GM12873 (cell line): ENCODE results near the gene CFAP251.

Experiments
- TF ChIP-seq, protein P1 (sequence below): IDR thresholded peaks from 2 replicates; pipeline ENCODE4 v1.5.1; 2012; ENCODE audit warnings: low read depth, mild to moderate bottlenecking, moderate library complexity, low read length, control low read depth; ENCODE audit not compliant: insufficient read depth; ENCODE audit errors: missing control alignments

Gene CFAP251

DNA sequence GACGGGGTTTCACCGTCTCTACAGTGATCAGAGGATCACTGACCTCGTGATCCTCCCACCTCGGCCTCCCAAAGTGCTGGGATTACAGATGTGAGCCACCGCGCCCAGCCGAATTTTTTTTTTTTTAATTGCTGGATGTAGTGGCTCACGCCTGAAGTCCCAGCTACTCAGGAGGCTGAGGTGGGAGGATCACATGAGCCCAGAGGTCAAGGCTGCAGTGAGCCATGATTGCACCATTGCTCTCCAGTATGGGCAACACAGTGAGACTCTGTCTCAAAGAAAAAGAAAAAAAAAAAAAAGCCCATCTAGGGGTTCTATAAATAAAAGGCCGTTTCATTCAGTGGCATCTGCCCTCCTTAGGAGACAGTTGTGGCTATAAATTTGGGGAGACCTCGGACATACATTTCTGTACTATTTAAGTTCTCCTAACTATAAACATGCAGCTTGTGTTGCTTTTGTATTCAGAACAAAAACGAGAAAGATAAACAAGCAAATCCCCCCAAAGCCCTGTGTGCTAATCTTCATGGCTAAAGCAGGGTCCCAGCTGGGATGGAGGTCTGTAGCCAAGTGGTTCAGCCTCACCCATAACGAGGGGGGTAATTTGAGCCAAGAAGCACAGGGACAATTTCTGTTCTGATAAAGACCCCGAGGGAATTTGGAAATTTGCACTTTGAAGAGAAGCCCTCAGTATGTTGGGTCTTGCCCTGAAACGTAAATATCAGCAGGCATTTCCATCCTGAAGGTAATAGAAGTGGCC is 68.3 kb downstream of the CFAP251 start:
- TF ChIP-seq, protein P1, sequence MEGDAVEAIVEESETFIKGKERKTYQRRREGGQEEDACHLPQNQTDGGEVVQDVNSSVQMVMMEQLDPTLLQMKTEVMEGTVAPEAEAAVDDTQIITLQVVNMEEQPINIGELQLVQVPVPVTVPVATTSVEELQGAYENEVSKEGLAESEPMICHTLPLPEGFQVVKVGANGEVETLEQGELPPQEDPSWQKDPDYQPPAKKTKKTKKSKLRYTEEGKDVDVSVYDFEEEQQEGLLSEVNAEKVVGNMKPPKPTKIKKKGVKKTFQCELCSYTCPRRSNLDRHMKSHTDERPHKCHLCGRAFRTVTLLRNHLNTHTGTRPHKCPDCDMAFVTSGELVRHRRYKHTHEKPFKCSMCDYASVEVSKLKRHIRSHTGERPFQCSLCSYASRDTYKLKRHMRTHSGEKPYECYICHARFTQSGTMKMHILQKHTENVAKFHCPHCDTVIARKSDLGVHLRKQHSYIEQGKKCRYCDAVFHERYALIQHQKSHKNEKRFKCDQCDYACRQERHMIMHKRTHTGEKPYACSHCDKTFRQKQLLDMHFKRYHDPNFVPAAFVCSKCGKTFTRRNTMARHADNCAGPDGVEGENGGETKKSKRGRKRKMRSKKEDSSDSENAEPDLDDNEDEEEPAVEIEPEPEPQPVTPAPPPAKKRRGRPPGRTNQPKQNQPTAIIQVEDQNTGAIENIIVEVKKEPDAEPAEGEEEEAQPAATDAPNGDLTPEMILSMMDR, result no peak

DNA sequence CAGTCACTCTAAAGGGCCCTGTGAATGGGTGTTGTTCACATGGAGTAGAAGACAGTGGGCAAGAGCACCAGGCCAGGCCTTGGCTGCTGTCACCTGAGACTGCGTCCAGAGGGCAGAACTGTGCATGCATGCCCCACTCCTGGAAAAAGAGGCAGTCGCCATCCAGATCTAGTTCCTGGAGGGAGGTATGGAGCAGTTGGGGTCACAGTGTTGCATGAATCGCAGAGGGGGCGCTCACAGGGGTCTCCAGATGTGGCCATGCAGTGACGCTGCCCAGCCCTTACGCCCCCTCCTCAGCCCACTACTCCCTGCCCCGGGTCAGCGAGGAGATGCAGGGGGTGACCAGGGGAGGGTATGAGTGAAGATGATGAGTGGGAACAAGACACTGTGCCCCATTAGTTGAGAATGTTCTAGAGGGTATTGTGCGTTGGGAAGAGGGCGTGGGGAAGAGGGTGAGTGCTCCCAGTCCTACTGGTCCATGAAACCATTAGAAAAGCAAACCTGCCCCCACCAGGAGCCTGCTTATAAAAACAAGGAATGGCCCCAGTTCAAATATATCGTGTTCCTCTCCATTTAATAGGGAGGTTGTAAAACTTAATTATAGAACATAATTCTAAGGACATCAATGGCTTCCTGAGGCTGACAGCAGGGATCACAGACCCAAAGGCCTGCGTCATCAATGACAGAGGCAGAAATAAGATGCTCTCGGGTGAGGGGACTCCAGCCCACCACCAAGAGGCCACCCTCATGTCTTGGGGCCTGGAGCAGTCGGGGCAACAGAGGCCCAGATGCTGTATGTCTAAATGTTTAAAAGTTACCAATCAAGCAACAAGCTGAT is 71.1 kb downstream of the CFAP251 start:
- TF ChIP-seq, protein P1, result no peak

DNA sequence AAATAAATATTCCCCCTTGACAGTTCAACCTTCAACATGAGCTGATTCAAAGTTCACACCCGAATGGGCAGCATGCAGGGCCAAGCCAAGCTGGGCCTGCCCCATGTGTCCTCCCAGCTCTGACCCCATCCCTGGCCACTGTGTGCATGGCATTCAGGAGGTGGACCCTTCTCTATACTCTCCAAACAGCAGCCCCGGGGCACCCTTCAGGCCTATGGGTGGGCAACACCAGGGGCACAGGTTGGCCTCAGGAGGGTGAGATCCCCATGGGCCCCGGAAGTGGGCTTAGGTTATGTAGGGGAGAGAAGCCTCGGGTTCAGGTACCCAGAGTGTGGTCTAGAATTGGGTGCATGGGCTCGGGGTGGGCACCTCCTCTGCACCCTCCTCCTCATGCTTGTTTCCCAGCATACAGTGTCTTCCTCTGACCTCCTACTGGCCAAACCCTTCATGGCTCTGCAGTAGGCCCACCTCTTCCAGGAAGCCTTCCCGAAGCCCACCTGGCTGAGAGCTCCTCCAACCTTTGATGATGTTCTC is 71.8 kb downstream of the CFAP251 start:
- TF ChIP-seq, protein P1, result no peak

DNA sequence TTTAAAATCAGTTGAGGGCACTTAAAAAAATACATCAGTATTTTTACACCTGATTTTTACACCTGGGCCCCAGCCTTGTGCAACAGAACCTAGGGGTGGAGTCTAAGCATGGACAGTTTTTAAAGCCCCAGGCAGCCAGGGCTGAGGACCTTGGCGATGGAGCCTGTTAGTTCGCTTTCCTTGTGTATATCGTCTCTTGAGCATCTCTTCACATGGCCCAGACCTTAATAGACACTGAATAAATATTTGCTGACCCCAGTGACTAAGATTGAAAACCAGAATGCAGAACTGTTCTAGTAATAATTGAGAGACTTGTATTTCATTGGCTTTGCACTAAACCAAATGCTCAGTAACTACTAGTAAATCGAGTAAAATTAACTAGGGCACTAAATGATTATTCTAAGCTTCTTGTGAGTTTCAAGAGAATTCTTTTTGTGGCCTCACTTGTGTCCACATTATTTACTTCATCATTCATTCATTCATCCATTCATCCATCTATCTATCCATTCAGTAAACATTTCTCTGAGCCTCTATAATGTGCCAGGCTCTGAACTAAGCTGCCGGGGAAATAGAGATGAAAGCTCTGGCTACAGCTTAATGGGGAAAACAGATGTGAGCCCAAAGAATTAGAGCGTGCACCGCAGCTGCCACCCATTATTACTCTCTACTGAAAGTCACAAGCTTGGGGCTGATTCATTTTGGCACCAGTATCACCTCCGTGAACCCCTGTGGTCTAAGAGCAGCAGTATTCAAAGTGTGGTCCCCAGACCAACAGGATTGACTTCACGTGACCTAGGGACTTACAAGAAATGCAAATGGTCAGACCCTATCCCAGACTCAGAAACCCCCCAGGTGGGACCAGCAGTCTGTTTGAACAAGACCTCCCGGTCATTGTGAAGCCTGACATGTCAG is 72.6 kb downstream of the CFAP251 start:
- TF ChIP-seq, protein P1, result no peak

DNA sequence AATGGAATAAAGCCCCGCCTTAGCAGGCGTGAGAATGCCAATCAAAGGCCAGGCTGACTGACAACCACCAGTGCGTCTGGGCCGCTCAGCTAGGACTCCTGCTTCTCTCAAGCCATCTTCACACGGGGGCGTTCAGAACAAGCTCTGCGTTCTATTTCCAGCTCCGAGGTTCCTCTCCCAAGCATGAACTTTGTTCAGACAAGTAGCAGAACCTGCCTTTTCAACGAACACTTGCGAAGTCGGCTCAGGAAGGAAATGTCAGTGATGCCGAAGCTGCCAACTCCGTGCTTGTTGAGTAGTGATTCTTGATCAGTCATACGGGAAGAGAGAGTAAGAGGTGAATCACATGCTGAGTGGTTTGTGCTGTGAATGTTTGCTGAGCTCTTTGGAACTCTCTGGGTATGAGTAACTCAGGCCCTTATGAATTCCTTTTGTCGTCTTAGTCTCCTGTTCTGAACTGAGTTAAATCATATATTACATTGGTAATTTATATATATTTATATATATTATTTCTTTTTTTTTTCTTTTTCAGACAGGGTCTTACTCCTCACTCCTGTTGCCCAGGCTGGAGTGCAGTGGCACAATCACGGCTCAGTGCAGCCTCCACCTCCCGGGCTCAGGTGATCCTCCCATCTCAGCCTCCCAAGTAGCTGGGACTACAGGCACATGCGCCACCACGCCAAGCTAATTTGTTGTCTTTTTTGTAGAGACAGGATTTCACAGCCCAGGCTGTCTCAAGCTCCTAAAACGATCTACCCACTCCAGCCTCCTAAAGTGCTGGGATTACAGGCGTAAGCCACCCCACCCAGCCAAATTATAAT is 73.9 kb downstream of the CFAP251 start:
- TF ChIP-seq, protein P1, result no peak

DNA sequence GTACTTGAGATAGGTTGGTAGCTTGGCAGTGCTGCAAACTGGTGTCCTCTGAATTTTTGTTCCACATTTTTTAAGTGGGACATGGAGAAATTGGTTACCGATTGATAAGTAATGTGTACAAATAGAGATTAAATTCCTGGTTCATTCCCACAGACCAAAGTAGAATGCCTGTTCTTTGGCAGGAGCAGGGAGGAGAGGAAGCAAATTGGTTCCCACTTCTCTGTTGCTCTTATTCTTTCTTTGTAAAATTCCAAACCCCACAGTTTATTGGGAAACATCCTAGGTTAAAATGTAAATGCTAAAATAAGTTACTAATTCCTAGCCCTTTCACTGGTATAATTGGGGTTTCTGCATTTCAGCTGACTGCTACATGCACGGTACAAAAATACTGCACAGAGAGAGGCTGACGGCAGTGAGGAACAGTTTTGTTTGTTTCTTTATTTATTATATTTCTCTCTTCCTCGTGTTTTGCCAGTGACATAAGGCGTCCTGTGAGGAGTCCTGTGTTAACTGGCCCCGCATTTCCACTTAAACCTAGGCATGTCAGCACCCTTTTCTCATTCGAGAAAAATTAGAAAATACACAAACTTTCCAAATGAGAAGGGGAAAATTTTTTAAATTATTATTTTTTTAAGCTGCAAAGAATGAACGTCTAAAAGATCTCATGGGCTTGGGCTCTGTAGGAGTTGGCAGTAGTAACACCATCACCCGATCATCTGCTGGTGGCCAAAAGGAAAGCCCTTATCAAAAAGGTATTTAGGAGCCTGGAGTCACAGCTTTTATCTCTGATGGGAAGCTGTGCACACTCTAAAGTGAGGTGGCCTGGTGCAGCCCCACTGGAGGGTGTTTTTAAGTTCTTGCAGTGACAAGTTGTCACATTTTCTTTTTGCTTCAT is 77.9 kb downstream of the CFAP251 start:
- TF ChIP-seq, protein P1, result no peak
